ENCODE measurements around the gene MORN1.

MORN1 gene

DNA sequence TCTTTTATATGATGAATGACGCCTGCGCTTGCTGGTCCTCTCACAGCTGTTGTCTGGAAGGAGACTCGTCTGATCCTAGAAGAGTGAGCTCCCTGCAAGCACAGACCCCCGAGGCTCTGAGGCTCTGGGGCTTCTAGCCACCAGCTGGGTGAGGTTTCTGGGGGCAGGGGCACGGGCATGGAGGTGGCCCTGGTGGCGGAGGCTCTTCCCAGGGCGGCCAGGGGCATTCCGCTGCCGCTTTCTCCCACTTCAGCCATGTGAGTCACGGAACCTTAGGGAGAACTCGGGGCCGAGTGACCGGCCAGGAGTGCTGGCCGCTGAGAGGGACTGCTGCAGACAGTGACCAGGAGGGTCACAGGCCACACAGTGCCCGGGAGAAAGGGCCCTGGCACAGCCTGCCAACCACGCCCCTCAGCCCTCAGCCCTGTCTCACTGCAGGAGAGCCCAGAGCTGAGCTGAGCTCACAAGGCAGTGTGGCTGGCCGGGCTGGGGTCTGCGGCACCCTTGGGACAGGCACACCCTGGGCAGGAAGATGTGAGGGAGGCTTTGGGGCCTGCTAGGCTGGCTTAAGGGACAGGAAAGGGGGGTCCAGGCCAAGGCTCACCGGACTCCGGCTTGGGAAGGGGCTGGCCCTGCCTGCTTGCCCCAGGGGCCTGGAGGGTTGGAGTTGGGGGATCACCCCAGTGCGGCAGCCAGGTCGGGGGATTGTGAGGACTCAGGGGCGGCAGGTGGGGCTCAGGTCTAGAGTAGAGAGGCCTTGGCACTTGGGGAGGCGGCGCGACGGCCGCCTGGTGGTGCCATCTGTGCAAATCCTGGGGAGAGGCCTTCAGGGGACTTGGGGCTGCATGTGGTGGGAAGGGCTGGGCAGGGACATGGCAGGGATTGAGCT lies 35.7 kb downstream of the MORN1 start:
- Histone ChIP-seq H3K23ac (ENCODE audit: low read length in 2 of 2) (no peak overlapping the region), H3K18ac (ENCODE audit: low read depth in 1 of 2, low read length in 2 of 2) (no peak overlapping the region), H2BK12ac (ENCODE audit: low read length in 2 of 2) (no peak overlapping the region), H3K9ac (ENCODE audit: low read length) (no peak overlapping the region), H3K27me3 (ENCODE audit: control insufficient read depth in 1 of 2, insufficient read depth in 1 of 2, low read length in 2 of 2) (peaks cover 9 to 21% of the 10 kb centered on the region in 2 experiments), H4K8ac (ENCODE audit: low read length) (no peak overlapping the region), H3K79me1 (replicated peaks; ENCODE audit: low read length, poor library complexity, severe bottlenecking) (peaks cover 1% of the 10 kb centered on the region), H3K14ac (ENCODE audit: low read length in 2 of 2) (no peak overlapping the region), H4K91ac (ENCODE audit: low read length) (no peak overlapping the region), H2BK120ac (ENCODE audit: low read depth, low read length) (no peak overlapping the region), H3K9me3 (ENCODE audit: control insufficient read depth, low read length) (no peaks in the 10 kb centered on the region), H2BK5ac (ENCODE audit: low read depth, low read length, poor library complexity, severe bottlenecking) (no peak overlapping the region), H3K27ac (ENCODE audit: low read length, poor library complexity, severe bottlenecking) (no peak overlapping the region), H2AK5ac (ENCODE audit: low read length, severe bottlenecking) (no peak overlapping the region), H3K36me3 (ENCODE audit: control insufficient read depth in 1 of 2, insufficient read depth in 2 of 2, low read depth in 1 of 2, low read length in 2 of 2) (peaks cover 0 to 11% of the 10 kb centered on the region in 2 experiments), H3K4me3 (ENCODE audit: insufficient read depth in 1 of 2, low read depth in 1 of 2, low read length in 2 of 2) (no peak overlapping the region), H2AFZ (ENCODE audit: low read depth, low read length) (no peak overlapping the region), H2BK15ac (ENCODE audit: low read depth, poor library complexity, severe bottlenecking) (no peak overlapping the region), H3K4me2 (ENCODE audit: low read length, poor library complexity, severe bottlenecking) (peak overlapping the region; percentile 57), H3K4ac (ENCODE audit: low read depth in 1 of 2, low read length in 2 of 2) (peak overlapping the region in 1 of 2 experiments; percentile 25), H3K4me1 (ENCODE audit: control insufficient read depth, insufficient read depth, low read depth, low read length) (peaks cover 24% of the 10 kb centered on the region)
- DNase-seq, result no peak
- 87% methylated on average over 28 of the region's 28 CpGs for WGBS

- peaks cover 23% of the 10 kb centered on the region for H3K4me1 ChIP-seq (ENCODE audit: control insufficient read depth, insufficient read depth, low read depth, low read length)
- no peak overlapping the region for H2AK5ac ChIP-seq (ENCODE audit: low read length, severe bottlenecking)
- WGBS, result 89% methylated on average over 38 of the region's 38 CpGs
- no peaks in the 10 kb centered on the region for H3K9me3 ChIP-seq (ENCODE audit: control insufficient read depth, low read length)
- no peak overlapping the region for H2BK120ac ChIP-seq (ENCODE audit: low read depth, low read length)
- H3K4me3 ChIP-seq (ENCODE audit: insufficient read depth in 1 of 2, low read depth in 1 of 2, low read length in 2 of 2), result no peak overlapping the region
- no peak overlapping the region for H3K18ac ChIP-seq (ENCODE audit: low read depth in 1 of 2, low read length in 2 of 2)
- H3K23ac ChIP-seq (ENCODE audit: low read length in 2 of 2), result no peak overlapping the region
- peaks cover 9 to 21% of the 10 kb centered on the region in 2 experiments for H3K27me3 ChIP-seq (ENCODE audit: control insufficient read depth in 1 of 2, insufficient read depth in 1 of 2, low read length in 2 of 2)
- no peak overlapping the region for H3K4ac ChIP-seq (ENCODE audit: low read depth in 1 of 2, low read length in 2 of 2)
- no peak overlapping the region for H2BK12ac ChIP-seq (ENCODE audit: low read length in 2 of 2)
- no peaks in the 10 kb centered on the region for H3K79me1 ChIP-seq (replicated peaks; ENCODE audit: low read length, poor library complexity, severe bottlenecking)
- H3K4me2 ChIP-seq (ENCODE audit: low read length, poor library complexity, severe bottlenecking), result peak overlapping the region; percentile 57
- no peak overlapping the region for H2BK5ac ChIP-seq (ENCODE audit: low read depth, low read length, poor library complexity, severe bottlenecking)
- H4K8ac ChIP-seq (ENCODE audit: low read length), result no peak overlapping the region
- no peak overlapping the region for H2BK15ac ChIP-seq (ENCODE audit: low read depth, poor library complexity, severe bottlenecking)
- no peak overlapping the region for H4K91ac ChIP-seq (ENCODE audit: low read length)
- H3K9ac ChIP-seq (ENCODE audit: low read length), result no peak overlapping the region
- H3K36me3 ChIP-seq (ENCODE audit: control insufficient read depth in 1 of 2, insufficient read depth in 2 of 2, low read depth in 1 of 2, low read length in 2 of 2), result peaks cover 0 to 8% of the 10 kb centered on the region in 2 experiments
- DNase-seq, result no peak
- H2AFZ ChIP-seq (ENCODE audit: low read depth, low read length), result no peak overlapping the region
- no peak overlapping the region for H3K14ac ChIP-seq (ENCODE audit: low read length in 2 of 2)
- no peak overlapping the region for H3K27ac ChIP-seq (ENCODE audit: low read length, poor library complexity, severe bottlenecking)
Observed at GRCh38 chr1:2354511-2355372, 36.6 kb downstream of the MORN1 start.

DNA sequence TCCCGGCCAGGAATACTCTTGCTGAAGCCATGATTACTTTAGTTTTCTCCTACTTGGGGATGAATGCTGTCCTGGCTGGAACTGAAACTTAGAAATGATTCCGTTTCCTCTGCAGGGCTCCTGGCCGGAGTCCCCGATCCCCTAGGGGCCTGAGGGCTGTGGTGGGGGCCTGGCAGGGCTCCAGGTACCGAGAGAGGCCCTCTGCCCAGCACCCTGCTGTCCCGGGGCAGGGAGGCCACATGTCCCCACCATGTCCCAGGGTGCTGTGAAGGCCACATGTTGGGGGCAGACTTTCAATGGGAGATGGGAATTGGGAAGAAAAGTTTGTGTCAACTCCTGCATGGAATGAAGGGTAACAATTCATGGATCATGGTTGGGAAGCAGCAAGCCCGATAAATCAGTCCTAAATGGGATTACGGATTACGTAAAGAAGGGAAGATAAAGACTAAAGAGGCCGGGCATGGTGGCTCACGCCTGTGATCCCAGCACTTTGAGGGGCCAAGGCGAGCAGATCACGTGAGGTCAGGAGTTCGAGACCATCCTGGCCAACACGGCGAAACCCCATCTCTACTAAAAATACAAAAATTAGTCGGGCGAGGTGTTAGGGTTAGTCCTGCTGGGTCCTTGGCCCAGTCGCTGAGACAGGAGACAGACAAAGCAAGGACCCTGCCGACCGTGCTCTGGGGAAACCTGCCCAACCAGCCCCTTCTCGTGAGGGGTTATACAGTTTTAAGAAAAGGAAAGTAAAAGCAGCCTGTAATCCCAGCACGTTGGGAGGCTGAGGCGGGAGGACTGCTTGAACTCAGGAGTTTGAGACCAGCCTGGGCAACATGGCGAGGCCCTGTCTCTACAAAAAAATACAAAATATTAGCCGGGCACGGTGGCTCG lies 37.6 kb downstream of the MORN1 start:
- no peak overlapping the region for H3K18ac ChIP-seq (ENCODE audit: low read depth in 1 of 2, low read length in 2 of 2)
- 91% methylated on average over 28 of the region's 28 CpGs for WGBS
- H2BK15ac ChIP-seq (ENCODE audit: low read depth, poor library complexity, severe bottlenecking), result no peak overlapping the region
- no peak overlapping the region for H3K4ac ChIP-seq (ENCODE audit: low read depth in 1 of 2, low read length in 2 of 2)
- no peak overlapping the region for H2AK5ac ChIP-seq (ENCODE audit: low read length, severe bottlenecking)
- no peak overlapping the region for H3K27ac ChIP-seq (ENCODE audit: low read length, poor library complexity, severe bottlenecking)
- no peak overlapping the region for H2BK12ac ChIP-seq (ENCODE audit: low read length in 2 of 2)
- H3K4me3 ChIP-seq (ENCODE audit: insufficient read depth in 1 of 2, low read depth in 1 of 2, low read length in 2 of 2), result no peak overlapping the region
- peak overlapping the region; percentile 29 for H3K9ac ChIP-seq (ENCODE audit: low read length)
- no peak overlapping the region for H3K14ac ChIP-seq (ENCODE audit: low read length in 2 of 2)
- no peak overlapping the region for H2BK120ac ChIP-seq (ENCODE audit: low read depth, low read length)
- no peak for DNase-seq
- no peaks in the 10 kb centered on the region for H3K9me3 ChIP-seq (ENCODE audit: control insufficient read depth, low read length)
- no peak overlapping the region for H4K8ac ChIP-seq (ENCODE audit: low read length)
- H2AFZ ChIP-seq (ENCODE audit: low read depth, low read length), result no peak overlapping the region
- H3K27me3 ChIP-seq (ENCODE audit: control insufficient read depth in 1 of 2, insufficient read depth in 1 of 2, low read length in 2 of 2), result peaks cover 9 to 25% of the 10 kb centered on the region in 2 experiments
- H3K23ac ChIP-seq (ENCODE audit: low read length in 2 of 2), result peak overlapping the region in 1 of 2 experiments; percentile 65
- no peak overlapping the region for H3K4me2 ChIP-seq (ENCODE audit: low read length, poor library complexity, severe bottlenecking)
- H4K91ac ChIP-seq (ENCODE audit: low read length), result no peak overlapping the region
- H3K4me1 ChIP-seq (ENCODE audit: control insufficient read depth, insufficient read depth, low read depth, low read length), result peaks cover 23% of the 10 kb centered on the region
- peaks cover 0 to 8% of the 10 kb centered on the region in 2 experiments for H3K36me3 ChIP-seq (ENCODE audit: control insufficient read depth in 1 of 2, insufficient read depth in 2 of 2, low read depth in 1 of 2, low read length in 2 of 2)
- no peak overlapping the region for H2BK5ac ChIP-seq (ENCODE audit: low read depth, low read length, poor library complexity, severe bottlenecking)
- H3K79me1 ChIP-seq (replicated peaks; ENCODE audit: low read length, poor library complexity, severe bottlenecking), result no peaks in the 10 kb centered on the region
